ENCODE measurements around the gene DIPK1A.

DNA sequence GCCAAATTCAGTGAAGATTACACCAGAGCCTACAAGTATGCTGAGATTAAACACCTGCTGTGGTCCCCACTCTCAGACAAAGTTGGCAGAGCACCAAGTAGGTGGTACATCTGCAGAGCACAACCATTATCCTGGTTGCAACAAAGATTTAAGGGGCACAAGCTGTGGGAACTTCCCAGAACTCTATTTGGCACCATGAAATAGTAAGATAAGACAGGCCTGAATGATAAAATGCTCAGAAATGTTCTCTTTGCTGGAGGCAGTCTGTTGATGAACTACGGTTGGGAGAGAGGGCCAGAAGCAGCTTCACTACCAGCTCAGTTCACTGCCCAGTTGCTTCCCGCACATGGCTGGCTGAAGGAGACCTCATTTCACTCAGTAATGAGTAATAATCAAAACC, 109.5 kb downstream of the DIPK1A start:
- TF ChIP-seq, protein P1, sequence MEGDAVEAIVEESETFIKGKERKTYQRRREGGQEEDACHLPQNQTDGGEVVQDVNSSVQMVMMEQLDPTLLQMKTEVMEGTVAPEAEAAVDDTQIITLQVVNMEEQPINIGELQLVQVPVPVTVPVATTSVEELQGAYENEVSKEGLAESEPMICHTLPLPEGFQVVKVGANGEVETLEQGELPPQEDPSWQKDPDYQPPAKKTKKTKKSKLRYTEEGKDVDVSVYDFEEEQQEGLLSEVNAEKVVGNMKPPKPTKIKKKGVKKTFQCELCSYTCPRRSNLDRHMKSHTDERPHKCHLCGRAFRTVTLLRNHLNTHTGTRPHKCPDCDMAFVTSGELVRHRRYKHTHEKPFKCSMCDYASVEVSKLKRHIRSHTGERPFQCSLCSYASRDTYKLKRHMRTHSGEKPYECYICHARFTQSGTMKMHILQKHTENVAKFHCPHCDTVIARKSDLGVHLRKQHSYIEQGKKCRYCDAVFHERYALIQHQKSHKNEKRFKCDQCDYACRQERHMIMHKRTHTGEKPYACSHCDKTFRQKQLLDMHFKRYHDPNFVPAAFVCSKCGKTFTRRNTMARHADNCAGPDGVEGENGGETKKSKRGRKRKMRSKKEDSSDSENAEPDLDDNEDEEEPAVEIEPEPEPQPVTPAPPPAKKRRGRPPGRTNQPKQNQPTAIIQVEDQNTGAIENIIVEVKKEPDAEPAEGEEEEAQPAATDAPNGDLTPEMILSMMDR (conservative IDR thresholded peaks at IDR 0.05 in 1 of 2, IDR thresholded peaks at IDR 0.05 in 1 of 2; ENCODE audit: low read depth in 1 of 2, low read length in 2 of 2), result no peak
- TF ChIP-seq EZH2 (IDR thresholded peaks at IDR 0.05; ENCODE audit: low read length, missing control alignments), result no peak

Measured in fibroblast of lung (primary cell).